CD4-positive, alpha-beta T cell treated with Interleukin-4 for 4 hours (primary cell): ENCODE measurements around the gene HDGFL2.

Experiments
- DNase-seq: peaks from one replicate; pipeline ENCODE4 v3.0.0-alpha.2; 2020

Gene HDGFL2

DNA sequence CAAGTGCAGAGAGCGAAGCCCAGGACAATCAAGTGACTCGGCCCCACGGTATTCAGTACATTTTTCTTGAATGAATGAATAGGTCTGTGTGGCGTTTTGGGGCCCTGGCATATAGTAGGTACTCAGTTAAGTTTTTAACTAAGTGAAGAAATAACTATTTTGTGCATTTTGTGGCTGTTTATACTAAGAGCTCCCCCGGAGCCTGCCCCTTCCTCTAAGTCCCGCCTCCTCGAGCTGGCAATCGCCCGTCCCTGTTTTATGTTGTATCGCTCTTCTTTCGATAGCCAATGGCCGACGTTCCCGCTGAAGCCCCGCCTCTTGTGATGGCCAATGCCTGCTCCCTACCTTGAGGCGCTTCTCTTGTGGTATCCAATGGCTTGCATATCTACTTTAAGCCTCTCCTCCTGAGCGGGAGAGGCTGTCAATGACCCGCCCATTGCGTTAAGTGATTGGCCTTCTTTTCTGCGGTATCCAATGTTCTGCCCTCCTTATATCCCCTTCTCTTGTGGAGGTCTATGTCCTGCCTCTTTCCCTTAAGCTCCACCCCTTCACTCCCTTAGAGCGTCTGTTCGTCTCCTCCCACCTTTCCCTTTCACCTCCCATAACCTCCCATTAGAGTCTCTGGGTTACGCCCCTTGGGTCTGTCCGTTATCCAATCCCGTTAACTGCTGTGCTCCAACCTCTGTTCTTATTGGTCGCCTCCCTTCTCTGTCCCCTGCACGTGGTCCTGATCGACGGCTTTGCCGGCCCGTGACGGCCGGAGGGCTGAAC, 509 bp upstream of the HDGFL2 start:
- DNase-seq: peak; percentile 100

DNA sequence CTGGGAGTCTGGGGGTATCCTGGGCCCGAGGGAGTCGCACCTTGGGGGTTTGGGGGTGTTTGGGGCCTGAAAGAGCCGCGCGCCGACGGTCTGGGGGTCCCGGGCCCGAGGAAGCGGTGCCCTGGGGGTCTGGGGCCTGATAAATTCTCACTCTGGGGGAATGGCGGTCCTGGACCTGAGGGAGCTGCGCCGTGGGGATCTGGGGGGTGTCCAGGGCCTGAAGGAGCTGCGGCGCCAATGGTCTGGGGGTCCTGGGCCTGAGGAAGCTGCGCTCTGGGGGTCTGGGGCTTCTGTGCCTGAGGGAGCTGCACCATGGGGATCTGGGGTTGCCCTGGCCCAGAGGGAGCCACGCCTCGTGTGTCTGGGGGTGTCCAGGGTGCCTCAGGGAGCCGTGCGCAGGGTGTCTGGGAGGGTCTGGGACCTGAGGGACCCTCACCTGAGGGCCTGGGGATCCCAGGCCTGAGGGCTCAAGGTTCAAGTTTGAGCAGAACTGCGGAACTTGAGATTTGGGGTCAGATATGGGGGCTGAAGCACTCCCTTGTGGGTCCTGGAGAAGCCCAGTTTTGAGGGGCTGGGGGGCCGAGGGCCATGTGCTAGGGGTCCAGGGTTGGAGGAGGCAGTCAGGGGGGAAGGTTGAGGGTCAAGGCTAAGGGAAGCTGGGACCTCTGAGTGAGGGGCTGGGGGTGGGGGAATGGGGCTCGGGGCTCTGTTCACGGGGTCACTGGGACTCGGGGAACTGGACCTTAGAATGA, 1.1 kb downstream of the HDGFL2 start:
- no peak for DNase-seq

DNA sequence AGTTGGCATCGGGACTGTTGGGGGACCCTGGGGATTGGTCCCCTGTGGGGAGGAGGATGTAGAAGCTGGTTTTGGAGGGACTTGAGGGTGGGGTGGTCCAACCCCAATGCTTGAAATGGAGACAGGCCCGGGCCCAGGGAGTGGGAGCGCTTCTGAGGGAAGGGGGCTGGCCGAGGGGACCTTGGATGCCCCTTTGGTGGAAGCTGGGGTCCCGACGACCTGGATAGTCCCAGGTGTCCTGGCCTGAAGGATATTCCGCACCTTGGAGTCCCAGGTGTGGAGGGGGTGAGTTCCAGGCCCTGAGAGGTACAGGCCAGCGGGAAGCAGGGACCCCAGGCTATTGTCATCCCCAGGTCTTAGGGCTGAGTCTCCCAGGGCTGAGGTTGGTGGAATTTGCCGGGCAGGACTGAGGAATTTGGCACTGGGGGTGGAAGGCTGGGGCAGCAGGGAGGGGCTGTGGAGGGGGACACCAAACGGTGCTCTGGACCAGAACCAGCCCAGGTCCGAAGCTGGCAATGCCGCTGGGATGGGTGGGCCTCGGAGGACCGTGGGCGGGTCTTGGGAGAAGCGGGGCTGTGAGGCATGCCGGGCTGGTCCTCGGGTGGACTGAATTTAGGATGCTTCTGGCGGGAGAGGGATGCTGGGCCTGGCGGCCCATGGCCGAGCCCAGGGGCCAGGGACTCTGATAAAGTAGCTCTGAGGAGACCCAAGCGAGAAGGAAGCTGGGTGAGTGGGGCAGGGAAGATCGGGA, 1.8 kb downstream of the HDGFL2 start:
- DNase-seq: no peak

DNA sequence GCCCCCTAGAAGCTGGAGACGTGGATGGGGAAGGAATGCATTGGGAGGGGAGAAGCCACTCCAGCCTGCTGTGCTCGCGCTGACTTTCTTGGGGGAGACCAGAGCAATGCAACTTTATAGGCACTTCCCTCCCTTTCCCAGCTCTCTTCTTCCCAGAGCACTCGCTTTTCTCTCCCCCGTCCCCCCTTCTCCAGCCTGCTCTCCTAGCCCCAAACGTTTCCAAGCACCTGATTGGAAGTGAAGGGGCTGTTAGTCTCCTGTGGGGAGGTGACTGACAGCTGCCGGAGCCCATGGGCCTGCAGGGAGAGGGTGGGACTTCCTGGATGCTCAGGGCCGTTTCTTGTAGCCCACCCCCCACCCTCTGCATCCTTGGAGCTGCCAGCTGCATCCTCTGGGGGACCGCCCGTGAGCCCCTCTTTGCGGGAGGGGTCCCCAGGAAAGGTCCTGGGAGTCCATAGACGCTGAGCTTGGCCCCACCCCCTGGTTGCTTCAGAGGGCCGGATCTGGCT, 2.5 kb downstream of the HDGFL2 start:
- DNase-seq: no peak

DNA sequence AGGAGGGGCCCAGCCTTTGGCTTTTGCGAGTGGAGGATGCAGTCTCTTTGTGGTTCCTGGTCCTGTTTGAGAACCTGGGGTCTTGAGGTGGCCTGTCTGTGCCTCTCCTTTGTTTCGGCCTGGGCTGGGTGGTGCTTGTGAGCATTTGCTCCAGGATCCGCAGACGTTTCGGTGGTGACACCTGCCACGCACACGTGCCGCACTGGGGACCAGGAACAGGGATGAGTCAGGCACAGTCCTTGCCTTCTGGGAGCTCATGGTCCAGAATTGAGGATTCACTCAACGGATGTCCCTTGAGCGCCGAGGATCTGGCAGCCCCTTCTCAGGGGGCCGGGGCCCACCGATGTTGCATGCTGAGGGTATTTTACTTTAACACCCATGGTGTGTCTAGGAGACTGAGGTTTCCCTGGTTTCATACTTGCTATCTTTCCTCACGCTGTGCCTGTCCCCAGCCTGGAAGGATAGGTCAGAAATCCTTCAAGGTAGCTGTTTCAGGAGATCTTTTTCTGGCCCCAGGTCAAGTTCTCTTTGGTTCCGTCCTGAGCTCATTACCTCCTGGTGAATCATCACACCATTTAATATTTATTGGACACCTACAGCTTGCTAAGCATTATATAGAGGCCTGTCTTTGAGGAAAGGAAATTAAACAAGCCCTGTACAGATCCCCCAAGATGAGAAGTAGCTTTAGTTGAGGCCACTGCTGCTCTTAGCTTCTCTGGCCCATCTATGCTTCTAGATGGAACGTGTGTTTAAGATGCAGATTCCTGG, 5.1 kb downstream of the HDGFL2 start:
- DNase-seq: no peak

DNA sequence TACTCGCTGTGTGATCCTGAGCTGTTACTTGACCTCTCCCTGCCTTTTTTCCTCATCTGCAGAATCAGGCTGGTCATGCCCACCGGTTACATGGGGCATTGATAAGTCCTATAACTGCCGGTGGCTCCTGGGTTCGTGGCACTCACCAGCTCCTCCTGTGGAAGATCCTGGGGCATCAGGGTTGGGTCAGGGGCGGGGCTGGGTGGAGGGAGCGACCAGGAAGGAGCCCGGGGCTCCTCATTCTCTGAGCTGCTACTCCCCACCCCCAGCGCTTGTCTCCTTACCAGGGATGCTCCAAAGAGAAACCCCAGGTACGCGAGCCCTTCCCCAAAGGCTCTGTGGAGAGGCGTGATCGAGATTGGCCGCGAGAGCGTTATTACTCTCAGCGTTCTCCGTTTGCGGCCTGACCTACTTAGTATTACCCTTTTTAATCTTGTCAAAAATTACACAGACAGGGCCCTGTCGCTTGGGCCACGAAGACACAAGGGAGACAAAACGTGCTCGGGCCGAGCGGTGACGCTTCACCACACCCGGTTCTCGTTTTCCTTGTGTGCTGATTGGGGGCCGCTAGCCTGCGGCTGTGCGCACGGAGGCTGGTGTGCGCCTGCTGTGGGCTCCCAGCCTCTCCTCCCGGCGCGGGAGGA, 10.7 kb downstream of the HDGFL2 start:
- DNase-seq: no peak

- DNase-seq: no peak
Observed at GRCh38 chr19:4483385-4483784, 11.3 kb downstream of the HDGFL2 start.

DNA sequence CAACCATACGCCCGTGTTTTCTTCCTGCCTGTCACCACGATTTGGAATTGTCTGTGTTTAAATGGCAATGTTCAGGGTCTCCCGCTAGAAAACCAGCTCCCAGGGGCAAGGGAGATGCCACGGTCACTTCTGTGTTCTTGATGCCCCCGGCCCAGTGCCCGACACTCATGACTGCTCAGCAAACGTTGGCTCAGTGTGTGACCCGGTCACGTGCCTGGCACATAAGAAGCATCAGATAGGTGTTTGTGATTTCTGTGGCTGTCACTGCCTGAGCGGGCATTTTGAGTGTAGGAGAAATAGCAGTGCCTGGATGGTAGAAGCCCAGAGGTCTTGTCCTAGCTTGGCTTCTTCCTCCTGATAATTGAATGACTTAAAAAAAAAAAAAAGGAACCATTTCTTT, 15.5 kb downstream of the HDGFL2 start:
- no peak for DNase-seq

GRCh38 chr19:4488496-4488895, 16.4 kb downstream of the HDGFL2 start:
- no peak for DNase-seq

- DNase-seq: no peak
Observed at GRCh38 chr19:4491446-4491845, 19.3 kb downstream of the HDGFL2 start.

DNA sequence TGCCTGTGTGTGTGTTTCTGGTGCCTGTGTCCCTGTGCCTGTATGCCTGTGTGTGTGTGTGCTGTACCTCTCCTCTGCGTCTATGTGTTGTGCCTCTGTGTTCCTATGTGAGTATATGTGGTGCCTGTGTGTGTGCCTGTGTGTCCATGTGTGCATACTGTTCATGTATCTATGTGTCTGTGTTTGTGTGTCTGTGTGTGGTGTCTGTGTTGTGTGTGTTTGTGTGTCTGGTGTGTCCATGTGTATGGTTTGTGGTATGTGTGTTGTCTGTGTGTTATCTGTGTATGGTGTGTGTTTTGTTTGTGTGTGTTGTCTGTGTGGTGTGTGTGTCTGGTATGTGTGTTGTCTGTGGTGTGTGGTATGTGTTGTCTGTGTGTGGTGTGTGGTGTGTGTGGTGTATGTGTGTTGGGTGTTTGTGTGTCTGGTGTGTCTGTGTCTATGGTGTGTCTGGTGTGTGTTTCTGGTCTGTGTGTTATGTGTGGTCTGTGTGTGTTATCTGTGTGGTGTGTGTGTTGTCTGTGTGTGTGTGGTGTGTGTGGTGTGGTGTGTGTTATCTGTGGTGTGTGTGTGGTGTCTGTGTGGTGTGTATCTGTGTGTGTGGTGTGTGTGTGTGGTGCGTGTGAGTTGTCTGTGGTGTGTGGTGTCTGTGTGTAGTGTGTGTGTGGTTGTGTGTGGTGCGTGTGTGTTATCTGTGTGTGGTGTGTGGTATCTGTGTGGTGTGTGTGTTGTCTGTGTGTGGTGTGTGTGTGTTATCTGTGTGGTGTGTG, 20.4 kb downstream of the HDGFL2 start:
- no peak for DNase-seq

- no peak for DNase-seq
Observed at GRCh38 chr19:4493104-4493928, 21.2 kb downstream of the HDGFL2 start.

- no peak for DNase-seq
Observed at GRCh38 chr19:4493929-4494690, 22.0 kb downstream of the HDGFL2 start.

- no peak for DNase-seq
Observed at GRCh38 chr19:4494691-4495064, 22.6 kb downstream of the HDGFL2 start.

DNA sequence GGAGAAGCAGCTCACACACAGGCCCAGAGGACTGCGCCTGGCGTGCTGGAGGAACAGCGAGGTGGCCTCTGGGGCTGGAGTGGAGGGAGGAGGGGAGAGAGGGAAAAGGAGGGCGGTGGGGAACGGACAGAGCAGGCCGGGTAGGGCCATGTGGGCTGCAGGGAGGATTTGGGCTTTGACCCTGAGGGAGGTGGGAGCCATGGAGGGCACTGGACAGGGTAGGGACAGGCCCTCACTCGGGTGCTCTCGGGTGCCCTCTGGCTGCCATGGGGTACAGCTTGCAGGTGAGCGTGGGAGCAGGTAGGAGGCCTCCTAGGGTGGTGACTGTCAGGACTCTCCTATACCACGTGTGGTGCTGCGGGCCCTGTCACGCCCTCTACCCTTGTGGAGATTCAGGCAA, 23.4 kb downstream of the HDGFL2 start:
- no peak for DNase-seq

- DNase-seq: no peak
Observed at GRCh38 chr19:4496304-4496703, 24.2 kb downstream of the HDGFL2 start.

GRCh38 chr19:4497770-4498389, 25.8 kb downstream of the HDGFL2 start:
- DNase-seq: no peak

GRCh38 chr19:4498694-4499093, 26.6 kb downstream of the HDGFL2 start:
- no peak for DNase-seq

DNA sequence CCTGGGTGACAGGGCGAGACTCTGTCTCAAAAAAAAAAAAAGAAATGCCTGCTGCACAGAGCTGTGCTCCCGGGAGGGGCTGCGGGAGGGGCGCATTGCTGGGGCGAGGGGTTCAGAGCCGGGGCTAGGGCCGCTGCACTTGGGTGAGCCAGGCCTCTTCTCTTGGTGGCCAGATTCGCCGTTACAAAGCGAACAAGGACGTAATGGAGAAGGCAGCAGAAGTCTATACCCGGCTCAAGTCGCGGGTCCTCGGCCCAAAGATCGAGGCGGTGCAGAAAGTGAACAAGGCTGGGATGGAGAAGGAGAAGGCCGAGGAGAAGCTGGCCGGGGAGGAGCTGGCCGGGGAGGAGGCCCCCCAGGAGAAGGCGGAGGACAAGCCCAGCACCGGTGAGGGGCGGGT, 27.2 kb downstream of the HDGFL2 start:
- DNase-seq: no peak
